ENCODE data around the gene RXRA. TPM values are rescaled to one million over a fixed set of nuclear protein-coding genes. Genes with fewer than 3 reads are reported as not detected.

The RXRA gene
- total and polyA plus RNA-seq, 4 experiments from 2014 or later: 1.0 to 11.9 (median 6.4) TPM

DNA sequence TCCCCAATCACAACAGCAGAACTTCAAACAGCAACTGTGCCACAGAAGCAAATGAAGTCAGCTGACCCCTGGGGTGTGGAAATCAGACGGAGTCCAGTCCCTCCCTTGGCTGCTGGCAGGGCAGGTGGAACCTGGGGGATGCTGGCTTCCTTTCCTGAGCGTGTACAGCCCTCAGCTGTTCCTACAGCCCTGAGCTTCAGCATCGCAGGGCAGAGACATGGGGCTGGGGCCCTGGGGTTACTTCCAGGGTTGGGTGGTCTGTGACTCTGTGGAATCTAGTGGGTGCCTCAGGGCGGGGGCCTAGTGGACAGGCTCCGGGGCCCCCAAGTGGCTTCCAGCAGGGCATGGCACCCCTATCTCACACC, 7.3 kb upstream of the RXRA start:
- H3K4me3 Mint-ChIP-seq: no peak overlapping the region
- H3K27me3 Mint-ChIP-seq: no peaks in the 10 kb centered on the region

GRCh38 chr9:134319306-134320125, 6.7 kb upstream of the RXRA start:
- Histone ChIP-seq H3K27ac (ENCODE audit: low read depth, low read length) (no peak overlapping the region), H3K9me3 (ENCODE audit: control insufficient read depth in 1 of 2, low read length in 2 of 2) (no peaks in the 10 kb centered on the region), H3K36me3 (ENCODE audit: insufficient read depth, low read length) (no peaks in the 10 kb centered on the region), H3K4me3 (ENCODE audit: low read length in 2 of 2) (no peak overlapping the region), H3K27me3 (ENCODE audit: insufficient read depth, low read length) (no peaks in the 10 kb centered on the region), H3K4me1 (ENCODE audit: insufficient read depth, low read length) (peaks cover 2% of the 10 kb centered on the region)
- Mint-ChIP-seq H3K36me3 (no peaks in the 10 kb centered on the region), H3K9me3 (no peaks in the 10 kb centered on the region), H3K4me3 (no peak overlapping the region), H3K27me3 (no peaks in the 10 kb centered on the region), H3K4me1 (peaks cover 0 to 6% (median 4%) of the 10 kb centered on the region in 4 donors), H3K27ac (no peak overlapping the region)
- ChIA-PET CTCF (ENCODE audit: partially characterized antibody) (no interaction called here), POLR2A (ENCODE audit: partially characterized antibody) (interaction anchor here (1.1 kb wide), 1 partner anchor 44 kb away, joined by 3 read pairs; no protein-coding TSS in a partner anchor)
- no peak for DNase-seq
- intact Hi-C loops (cut with micrococcal nuclease): no loop called here

More for the DNA sequence above, 7.3 kb upstream of the RXRA start:
- no peaks in the 10 kb centered on the region for H3K9me3 Mint-ChIP-seq
- CTCF ChIA-PET (ENCODE audit: partially characterized antibody): no interaction called here
- no peaks in the 10 kb centered on the region for H3K4me1 ChIP-seq (ENCODE audit: insufficient read depth, low read length)
- H3K9me3 ChIP-seq (ENCODE audit: control insufficient read depth in 1 of 2, low read length in 2 of 2): no peaks in the 10 kb centered on the region
- DNase-seq: no peak
- H3K4me1 Mint-ChIP-seq: peaks cover 0 to 2% (median 0%) of the 10 kb centered on the region in 4 donors
- H3K36me3 Mint-ChIP-seq: no peaks in the 10 kb centered on the region
- H3K27me3 ChIP-seq (ENCODE audit: insufficient read depth, low read length): no peaks in the 10 kb centered on the region
- H3K27ac ChIP-seq (ENCODE audit: low read depth, low read length): no peak overlapping the region
- H3K36me3 ChIP-seq (ENCODE audit: insufficient read depth, low read length): no peaks in the 10 kb centered on the region
- POLR2A ChIA-PET (ENCODE audit: partially characterized antibody): no interaction called here
- H3K27ac Mint-ChIP-seq: peak overlapping the region in 1 of 7 donors; percentile 5
- intact Hi-C loops (cut with micrococcal nuclease): no loop called here
- no peak overlapping the region for H3K4me3 ChIP-seq (ENCODE audit: low read length in 2 of 2)

GRCh38 chr9:134320126-134320867, 6.0 kb upstream of the RXRA start:
- Mint-ChIP-seq H3K27ac (peak overlapping the region in 2 of 7 donors; percentile 60), H3K9me3 (no peaks in the 10 kb centered on the region), H3K27me3 (no peaks in the 10 kb centered on the region), H3K4me1 (peaks cover 1 to 8% (median 7%) of the 10 kb centered on the region in 4 donors), H3K36me3 (no peaks in the 10 kb centered on the region), H3K4me3 (no peak overlapping the region)
- Histone ChIP-seq H3K4me3 (ENCODE audit: low read length in 2 of 2) (no peak overlapping the region), H3K9me3 (ENCODE audit: control insufficient read depth in 1 of 2, low read length in 2 of 2) (no peaks in the 10 kb centered on the region), H3K36me3 (ENCODE audit: insufficient read depth, low read length) (no peaks in the 10 kb centered on the region), H3K27me3 (ENCODE audit: insufficient read depth, low read length) (no peaks in the 10 kb centered on the region), H3K4me1 (ENCODE audit: insufficient read depth, low read length) (peaks cover 9% of the 10 kb centered on the region), H3K27ac (ENCODE audit: low read depth, low read length) (no peak overlapping the region)
- ChIA-PET CTCF (ENCODE audit: partially characterized antibody) (no interaction called here), POLR2A (ENCODE audit: partially characterized antibody) (interaction anchor here (1.1 kb wide), 1 partner anchor 43 kb away, joined by 3 read pairs; no protein-coding TSS in a partner anchor)
- intact Hi-C loops (cut with micrococcal nuclease): no loop called here
- no peak for DNase-seq

GRCh38 chr9:134320868-134321471, 5.3 kb upstream of the RXRA start:
- DNase-seq: no peak
- no peaks in the 10 kb centered on the region for H3K36me3 Mint-ChIP-seq

DNA sequence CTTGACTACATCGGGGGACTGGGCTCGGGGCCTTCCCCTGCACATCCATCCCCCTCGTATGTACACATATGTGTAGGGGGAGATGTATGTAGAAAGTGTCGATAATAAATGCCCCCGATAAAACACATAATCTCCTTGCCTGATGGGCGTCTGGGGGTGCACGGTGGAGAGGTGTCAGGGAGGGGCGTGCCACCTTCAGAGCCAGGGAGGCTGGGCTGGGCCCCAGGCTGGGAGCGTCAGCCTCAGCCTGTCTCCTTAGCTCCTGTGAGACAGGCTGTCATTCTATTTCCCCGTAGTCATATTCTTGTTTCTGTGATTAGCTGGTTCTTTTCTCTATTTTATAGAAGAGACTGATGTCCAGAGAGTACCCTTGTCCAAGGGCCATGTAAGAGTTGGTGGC, 4.7 kb upstream of the RXRA start:
- no peaks in the 10 kb centered on the region for H3K36me3 ChIP-seq (ENCODE audit: insufficient read depth, low read length)
- Mint-ChIP-seq H3K4me3 (peak overlapping the region in 1 of 8 donors; percentile 43), H3K27me3 (no peaks in the 10 kb centered on the region), H3K4me1 (peaks cover 1 to 8% (median 7%) of the 10 kb centered on the region in 4 donors), H3K9me3 (no peaks in the 10 kb centered on the region), H3K27ac (peak overlapping the region in 3 of 7 donors; percentile 12 to 66 (median 47)), H3K36me3 (no peaks in the 10 kb centered on the region)
- H3K9me3 ChIP-seq (ENCODE audit: control insufficient read depth in 1 of 2, low read length in 2 of 2): no peaks in the 10 kb centered on the region
- intact Hi-C loops (cut with micrococcal nuclease): no loop called here
- peaks cover 9% of the 10 kb centered on the region for H3K4me1 ChIP-seq (ENCODE audit: insufficient read depth, low read length)
- ChIA-PET CTCF (ENCODE audit: partially characterized antibody) (interaction anchor here (2.7 kb wide), 1 partner anchor 122 kb away, joined by 7 read pairs; no protein-coding TSS in a partner anchor), POLR2A (ENCODE audit: partially characterized antibody) (no interaction called here)
- no peak overlapping the region for H3K4me3 ChIP-seq (ENCODE audit: low read length in 2 of 2)
- no peaks in the 10 kb centered on the region for H3K27me3 ChIP-seq (ENCODE audit: insufficient read depth, low read length)
- DNase-seq: no peak
- H3K27ac ChIP-seq (ENCODE audit: low read depth, low read length): no peak overlapping the region

More at GRCh38 chr9:134320868-134321471, 5.3 kb upstream of the RXRA start:
- Histone ChIP-seq H3K27ac (ENCODE audit: low read depth, low read length) (no peak overlapping the region), H3K4me3 (ENCODE audit: low read length in 2 of 2) (no peak overlapping the region), H3K36me3 (ENCODE audit: insufficient read depth, low read length) (no peaks in the 10 kb centered on the region), H3K4me1 (ENCODE audit: insufficient read depth, low read length) (peaks cover 9% of the 10 kb centered on the region), H3K9me3 (ENCODE audit: control insufficient read depth in 1 of 2, low read length in 2 of 2) (no peaks in the 10 kb centered on the region), H3K27me3 (ENCODE audit: insufficient read depth, low read length) (no peaks in the 10 kb centered on the region)
- Mint-ChIP-seq H3K27me3 (no peaks in the 10 kb centered on the region), H3K9me3 (no peaks in the 10 kb centered on the region), H3K27ac (peak overlapping the region in 1 of 7 donors; percentile 60), H3K4me1 (peaks cover 1 to 8% (median 7%) of the 10 kb centered on the region in 4 donors), H3K4me3 (no peak overlapping the region)
- POLR2A ChIA-PET (ENCODE audit: partially characterized antibody): interaction anchor here (1.1 kb wide), 1 partner anchor 42 kb away, joined by 3 read pairs; no protein-coding TSS in a partner anchor
- CTCF ChIA-PET (ENCODE audit: partially characterized antibody): interaction anchor here (2.7 kb wide), 1 partner anchor 122 kb away, joined by 7 read pairs; no protein-coding TSS in a partner anchor
- intact Hi-C loops (cut with micrococcal nuclease): no loop called here

DNA sequence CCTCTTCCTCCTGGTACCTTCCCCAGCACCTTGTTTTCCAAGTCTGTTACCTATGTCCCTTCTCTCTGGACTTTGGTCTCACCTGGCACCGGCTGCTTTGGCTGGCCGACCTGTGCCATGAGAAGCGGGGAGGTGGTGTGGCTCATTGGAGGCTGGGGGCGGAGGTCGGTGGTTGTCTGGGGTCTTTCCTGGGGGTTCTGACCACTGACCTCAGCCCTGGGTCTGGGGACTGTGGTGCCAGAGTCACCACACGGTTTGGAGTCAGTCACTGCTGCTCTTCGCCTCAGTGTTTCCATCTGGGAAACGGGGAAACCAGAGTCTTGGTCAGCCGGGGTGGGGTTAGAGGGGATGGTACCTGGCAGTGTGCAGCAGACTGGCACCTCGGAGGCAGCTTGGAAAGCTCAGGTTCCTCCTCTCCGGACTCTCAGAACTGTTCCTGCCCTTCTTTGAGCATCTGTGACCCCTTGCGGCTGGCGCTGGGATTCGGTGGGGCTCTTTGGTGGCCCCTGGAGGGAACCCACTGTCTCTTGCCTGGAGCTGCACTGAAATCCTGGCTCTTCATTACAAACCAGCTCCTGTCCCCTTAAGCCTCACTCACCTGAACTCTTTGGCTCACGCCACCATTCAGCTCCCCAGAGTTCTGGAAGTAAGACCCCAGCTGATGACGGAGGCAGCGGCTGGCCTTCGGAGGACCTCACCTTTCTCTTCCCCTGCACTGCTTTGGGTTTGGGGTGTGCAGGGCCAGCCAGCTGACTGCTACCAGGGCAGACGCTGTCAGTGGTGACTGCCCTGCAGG, 4.1 kb upstream of the RXRA start:
- H3K4me3 Mint-ChIP-seq: peak overlapping the region in 1 of 8 donors; percentile 43
- POLR2A ChIA-PET (ENCODE audit: partially characterized antibody): no interaction called here

More for the DNA sequence above, 4.1 kb upstream of the RXRA start:
- Mint-ChIP-seq H3K27ac (peak overlapping the region in 4 of 7 donors; percentile 36 to 77 (median 61)), H3K4me1 (peaks cover 1 to 8% (median 7%) of the 10 kb centered on the region in 4 donors), H3K9me3 (no peaks in the 10 kb centered on the region), H3K27me3 (no peaks in the 10 kb centered on the region), H3K36me3 (no peaks in the 10 kb centered on the region)
- peaks cover 11% of the 10 kb centered on the region for H3K4me1 ChIP-seq (ENCODE audit: insufficient read depth, low read length)
- CTCF ChIA-PET (ENCODE audit: partially characterized antibody): interaction anchor here (1.0 to 2.7 kb wide), 2 partner anchors 121 to 151 kb away, joined by 3 to 7 read pairs; no protein-coding TSS in a partner anchor
- no peaks in the 10 kb centered on the region for H3K9me3 ChIP-seq (ENCODE audit: control insufficient read depth in 1 of 2, low read length in 2 of 2)
- no peak for DNase-seq
- no peaks in the 10 kb centered on the region for H3K36me3 ChIP-seq (ENCODE audit: insufficient read depth, low read length)
- no peak overlapping the region for H3K27ac ChIP-seq (ENCODE audit: low read depth, low read length)
- intact Hi-C loops (cut with micrococcal nuclease): no loop called here
- H3K4me3 ChIP-seq (ENCODE audit: low read length in 2 of 2): no peak overlapping the region
- no peaks in the 10 kb centered on the region for H3K27me3 ChIP-seq (ENCODE audit: insufficient read depth, low read length)
